Activated CD4-positive, CD25-positive, alpha-beta regulatory T cell (primary cell): ENCODE measurements around the gene INPPL1.
"Not testable (repeated sequence)": the region's sequence is repeated elsewhere in the genome, so short reads cannot be mapped to it uniquely, and the experiment has no call there.

Source experiments
- DNase-seq, 4 experiments: peaks; one replicate each; lab custom pipeline; 2025; lab: John Stamatoyannopoulos, UW

INPPL1 gene

DNA sequence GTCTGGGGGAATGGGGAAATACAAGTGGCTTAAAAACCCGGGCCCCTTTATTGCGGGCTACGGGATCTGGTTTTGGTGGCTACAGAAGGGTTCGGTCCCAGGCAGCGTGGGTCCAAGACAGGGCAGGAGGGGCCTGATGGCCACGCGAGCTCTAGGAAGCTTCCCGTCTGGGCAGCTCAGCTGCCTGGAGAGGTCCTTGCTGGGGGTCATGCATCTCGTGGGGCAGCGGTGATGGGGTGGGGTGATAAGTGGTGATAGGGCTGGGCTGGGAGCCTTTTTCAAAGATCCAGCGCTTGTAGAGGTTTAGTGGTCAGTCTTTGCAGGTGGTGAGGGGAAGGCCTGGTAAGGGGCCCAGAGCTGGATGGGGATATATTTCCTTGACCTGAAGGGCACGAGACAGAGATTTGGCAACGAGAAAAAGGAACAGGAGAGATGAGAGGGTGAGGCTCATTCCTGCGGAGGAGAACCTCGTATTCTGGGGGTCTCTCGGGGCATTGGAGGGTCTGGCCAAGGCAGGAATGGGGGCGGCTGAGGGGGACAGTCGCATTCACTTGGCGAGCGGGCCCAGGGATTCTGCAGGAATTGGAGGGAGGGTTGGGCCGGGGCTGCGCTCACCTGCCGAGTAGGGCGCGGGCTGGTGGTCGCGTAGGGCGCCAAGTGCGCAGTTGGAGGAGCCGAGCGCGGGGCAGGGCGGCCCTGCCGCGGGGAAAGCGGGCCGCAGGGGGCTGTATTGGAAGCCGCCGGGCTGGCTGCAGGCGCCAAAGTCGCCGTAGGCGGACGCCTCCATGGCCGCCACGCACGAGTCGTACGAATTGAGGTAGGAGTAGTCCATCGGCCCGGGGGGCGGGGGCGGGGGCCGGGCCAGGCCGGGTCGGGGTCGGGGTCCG, 18.8 kb downstream of the INPPL1 start:
- DNase-seq, result no peak

DNA sequence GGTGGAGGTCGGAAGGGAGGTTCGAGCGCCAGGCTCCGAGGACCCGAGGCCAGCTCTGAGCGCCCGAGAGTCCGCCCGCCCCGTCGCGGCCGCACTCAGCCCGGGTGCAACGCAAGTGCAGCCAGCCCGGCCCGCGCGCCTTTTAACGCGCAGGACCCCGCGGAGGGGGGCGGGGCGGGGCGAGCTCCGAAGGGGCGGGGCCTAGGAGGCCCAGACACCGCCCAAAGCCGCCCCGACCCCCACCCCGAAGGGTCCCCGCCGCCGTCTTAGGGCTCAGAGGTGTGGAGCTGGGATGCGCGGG, 19.4 kb downstream of the INPPL1 start, which contains the start of gene PHOX2A:
PHOX2A (minus strand) TSS at position 117 of the 301 bp plus-strand sequence. CDS start 172 bp downstream, outside the sequence.
- DNase-seq, result no peak

DNA sequence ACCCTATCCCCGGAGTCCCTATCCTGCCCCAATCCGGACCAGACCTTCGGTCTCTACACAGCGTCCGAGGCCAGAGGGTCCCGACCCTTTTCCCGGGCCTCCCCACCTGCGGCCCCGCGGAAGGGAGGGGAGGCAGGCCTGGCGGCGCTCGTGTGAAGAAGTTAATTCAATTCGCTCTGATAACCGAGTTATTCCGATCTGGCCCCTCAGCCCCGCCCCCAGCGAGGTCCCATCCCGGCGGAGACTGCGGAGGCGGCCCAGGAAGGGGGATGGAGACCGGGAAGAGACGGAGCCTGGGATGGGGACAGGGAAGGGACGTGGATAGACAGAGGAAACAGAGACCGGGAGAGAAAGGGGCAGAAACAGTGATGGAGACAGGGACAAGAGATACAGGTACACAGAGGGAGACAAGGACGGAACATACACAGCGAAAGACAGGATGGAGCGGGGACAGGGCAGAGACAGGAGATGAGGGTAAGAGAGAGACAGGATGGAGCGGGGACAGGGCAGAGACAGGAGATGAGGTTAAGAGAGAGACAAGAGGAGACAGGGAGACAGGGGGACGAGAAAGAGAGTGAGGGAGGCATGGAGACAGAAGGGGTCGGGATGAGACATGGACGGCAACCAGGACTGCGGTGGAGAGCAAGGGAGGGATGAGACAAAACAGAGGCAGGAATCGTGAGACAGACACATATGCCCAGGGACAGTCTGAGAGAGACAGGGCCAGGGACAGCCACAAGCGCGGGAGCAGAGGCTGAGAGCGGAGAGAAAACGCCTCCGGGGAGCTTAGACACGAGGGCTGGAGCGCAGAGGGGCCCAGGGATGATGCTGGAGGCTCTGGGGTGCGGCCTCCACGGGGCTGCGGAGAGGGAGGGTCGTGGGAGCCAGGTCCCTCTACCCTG, 20.0 kb downstream of the INPPL1 start:
- DNase-seq, result no peak

DNA sequence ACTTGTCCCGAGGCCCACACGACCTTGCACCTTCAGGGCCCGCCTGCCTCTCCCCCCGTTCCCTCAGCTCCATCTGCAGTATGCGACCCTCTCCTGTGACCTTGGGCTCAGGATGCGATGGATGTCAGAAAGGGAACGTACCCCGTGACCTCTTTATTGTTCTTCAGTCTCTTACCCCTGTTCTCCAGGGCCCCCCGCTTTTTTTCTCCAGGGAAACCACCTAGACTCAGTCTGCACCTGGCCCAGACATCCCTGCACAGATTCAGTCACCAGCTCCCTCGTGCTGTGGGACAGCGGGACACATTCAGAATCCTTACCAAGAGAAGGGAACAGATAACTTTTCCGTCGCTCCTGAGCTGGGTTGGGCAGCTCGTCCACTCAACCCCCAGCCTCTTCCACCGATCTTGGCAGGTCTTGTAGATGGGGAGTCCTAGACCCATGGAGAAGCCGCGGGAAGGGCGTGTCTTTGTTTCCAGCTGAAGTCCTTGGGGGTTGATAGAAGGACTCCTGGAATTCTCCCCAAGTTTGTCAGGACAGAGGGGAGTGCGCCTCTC, 20.8 kb downstream of the INPPL1 start:
- no peak for DNase-seq

DNA sequence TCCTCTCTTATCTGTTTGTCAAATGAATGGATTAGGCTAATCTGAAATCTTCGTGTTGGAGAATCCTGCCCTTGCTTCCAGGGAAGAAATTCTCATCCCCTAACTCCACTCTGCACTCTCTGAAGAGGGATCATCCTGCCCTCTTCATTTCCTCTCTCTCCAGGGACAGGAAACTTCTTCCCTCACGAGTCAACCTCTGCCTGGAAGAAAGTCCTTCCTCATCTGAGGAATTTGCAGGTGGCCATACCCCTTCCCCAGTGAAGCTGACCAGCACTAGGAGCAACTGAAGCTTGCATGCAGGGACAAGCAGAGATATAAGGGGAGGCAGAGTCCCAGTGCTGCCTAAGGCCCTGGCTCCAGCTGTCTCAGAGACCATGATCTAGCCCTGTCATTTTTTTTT, 23.0 kb downstream of the INPPL1 start:
- DNase-seq, result no peak

DNA sequence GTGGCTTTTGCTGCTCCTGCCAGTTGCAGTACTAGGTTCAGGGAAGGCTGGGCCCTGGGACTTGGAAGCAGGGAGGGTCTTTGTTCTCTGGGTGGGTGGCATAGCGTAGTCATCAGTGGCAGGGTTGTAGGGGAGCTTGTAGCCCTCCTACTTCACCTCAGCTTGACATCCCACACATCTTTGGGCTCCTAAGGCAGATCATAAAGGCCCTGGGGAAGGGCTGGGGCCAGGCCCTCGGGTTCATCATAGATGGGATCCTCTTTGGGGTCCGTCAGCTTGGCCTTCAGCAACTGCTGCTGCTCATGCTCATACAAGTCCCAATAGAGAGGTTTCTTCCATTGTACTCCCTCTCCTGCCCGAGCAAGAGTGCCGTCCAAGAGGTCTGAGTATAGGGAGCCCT, 25.4 kb downstream of the INPPL1 start:
- no peak for DNase-seq

DNA sequence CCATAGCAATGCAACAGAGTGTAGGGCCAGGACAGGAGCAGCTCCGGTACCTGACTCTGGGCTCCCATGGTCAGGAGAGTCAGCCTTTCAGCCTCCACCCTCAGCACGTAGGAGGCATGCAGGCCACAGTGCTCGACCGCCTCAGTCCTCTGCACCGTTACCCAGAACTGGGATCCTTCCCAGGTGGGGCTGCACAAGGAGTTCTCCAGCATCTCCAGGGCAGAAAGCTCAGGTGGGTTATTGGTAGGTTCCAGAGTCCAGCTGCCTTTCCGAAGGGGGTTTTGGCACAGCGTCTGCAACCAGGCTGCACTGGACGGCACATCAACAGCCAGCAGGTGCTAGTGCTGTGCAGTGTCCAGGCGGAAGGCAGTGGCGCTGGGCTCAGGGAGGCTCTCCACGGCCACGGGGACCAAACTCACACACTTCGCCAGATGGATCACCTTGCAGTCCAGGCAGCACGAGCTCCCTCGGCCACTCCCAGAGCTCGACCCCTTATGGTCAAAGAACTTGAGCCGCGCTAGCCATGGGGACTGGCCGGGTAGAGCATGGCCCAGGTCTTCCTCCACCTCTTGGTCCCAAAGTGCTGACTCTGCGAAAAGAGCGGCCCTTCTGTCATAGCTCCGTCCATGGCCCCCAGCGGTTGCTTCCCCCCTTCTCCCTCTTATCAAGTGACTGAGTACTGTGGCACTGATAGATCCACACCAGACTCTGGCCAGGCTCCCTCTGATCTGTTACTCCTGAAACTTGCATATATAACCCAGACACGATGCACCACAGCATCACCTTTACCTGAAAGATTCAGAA, 26.3 kb downstream of the INPPL1 start:
- DNase-seq, result no peak

DNA sequence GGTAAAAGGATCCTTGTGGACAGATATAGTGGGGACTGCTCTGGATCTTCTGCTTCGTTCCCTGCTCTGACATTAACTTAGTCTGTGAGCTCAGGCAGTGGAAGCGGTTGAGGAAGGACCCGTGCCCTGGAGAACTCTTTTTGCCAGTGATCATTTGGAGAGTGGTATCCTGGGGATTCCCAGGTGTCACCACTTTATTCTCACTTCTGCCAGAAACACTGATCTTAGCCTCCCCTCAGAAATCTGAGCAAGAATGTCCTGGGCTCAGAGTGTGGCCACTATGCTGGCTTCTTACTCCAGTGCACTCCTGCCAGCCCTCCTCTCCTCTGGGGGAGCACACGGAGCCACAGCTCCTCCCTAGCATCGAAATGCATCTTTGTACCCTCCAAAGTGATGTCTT, 27.0 kb downstream of the INPPL1 start:
- DNase-seq, result no peak

DNA sequence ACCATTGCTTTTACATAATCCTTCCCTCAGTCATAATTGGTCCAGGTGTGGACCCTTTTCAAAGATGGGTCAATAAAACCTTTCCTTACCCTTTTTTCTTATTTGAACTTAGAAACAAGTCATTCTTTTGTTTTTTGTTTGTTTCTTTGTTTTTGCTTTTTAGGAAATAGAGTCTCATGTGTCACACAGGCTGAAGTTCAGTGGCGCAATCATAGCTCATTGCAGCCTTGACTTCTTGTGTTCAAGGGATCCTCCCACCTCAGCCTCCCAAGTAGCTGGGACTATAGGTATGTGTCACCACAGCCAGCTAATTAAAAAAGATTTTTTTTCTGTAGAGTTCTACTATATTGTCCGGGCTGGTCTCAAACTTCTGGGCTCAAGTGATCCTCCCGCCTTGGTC, 28.8 kb downstream of the INPPL1 start:
- DNase-seq, result no peak

DNA sequence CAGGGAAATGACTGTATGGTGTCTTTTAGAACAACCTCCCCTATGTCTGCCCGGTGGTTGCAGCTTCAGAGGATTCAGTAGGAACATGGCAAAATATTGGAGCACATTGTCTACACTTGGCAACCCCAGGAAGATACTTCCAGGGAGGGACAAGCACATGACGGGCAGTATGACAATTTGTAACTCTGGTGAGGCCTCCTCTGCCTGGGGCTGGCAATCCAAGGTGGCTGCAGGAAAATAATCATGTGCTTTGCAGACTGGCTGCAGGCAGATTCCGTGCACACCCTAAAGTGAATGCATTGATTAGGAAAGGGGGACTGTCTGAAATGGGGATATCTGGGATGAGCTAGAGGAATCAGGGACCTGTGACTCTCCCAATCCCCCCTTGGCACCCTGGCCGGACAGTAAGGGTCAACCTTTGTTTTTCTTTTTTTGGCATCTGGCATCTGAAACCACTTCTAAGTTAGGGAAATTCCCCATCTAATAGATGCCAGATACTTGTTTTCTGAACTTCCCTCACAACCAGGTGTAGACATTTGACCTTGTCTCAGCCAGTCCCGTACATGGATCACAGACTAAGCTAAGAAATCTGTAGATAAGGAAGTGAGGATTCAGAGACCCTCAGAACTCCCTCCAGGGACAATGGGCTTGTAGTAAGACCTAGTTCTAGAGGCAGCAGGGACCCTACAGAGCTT, 29.9 kb downstream of the INPPL1 start:
- DNase-seq, result no peak

DNA sequence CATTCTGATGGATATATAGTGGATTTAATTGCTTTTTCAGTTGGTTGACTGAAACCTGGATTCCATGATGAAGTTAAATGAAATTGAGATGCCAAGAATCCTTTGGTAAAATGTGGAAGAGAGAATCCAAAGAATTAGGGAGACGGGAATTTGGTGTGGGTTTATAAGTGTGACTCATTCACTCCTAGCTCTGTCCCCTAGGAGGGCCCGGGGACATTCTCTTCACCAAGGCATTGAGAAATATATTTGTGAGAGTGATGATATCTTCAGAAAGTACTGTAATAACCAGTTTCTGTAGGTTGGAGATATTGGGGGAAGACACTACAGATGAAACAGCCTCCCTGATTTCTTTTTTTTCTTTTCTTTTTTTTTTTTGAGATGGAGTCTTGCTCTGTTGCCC, 33.0 kb downstream of the INPPL1 start:
- DNase-seq, result no peak

DNA sequence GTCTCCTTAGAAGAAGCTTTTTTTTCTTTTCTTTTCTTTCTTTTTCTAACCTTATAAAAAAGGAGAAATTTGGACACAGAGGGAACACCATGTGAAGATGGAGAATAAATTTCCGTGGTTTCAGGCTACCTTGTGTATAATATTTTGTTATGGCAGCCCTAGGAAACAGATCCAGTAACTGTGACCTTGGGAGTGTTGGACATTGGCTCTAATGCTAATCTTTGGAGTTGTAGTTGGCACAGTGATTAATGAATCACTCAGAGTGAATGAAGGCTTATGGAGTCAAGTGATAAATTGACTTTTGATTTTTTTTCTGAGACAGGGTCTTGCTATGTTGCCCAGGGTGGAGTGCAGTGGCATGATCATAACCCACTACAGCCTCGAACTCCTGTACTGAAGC, 34.9 kb downstream of the INPPL1 start:
- no peak for DNase-seq

DNA sequence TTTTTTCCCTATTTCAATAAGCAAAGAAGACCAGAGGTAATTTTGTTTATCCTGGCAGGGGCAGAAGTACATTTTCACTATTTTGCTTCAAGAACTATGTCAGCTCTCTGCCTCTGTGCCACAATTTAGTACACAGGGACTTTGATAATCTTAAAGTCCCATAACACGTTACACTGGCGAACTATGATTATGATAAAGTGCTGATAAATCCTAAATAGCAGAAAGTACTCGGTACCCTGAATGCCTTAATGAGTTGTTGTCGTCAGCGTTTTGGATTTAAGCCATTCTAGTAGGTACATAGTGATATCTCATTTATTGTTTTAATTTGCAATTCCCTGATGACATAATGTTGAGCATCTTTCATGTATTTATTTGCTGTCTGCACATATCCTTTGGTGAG, 36.0 kb downstream of the INPPL1 start:
- no peak for DNase-seq

DNA sequence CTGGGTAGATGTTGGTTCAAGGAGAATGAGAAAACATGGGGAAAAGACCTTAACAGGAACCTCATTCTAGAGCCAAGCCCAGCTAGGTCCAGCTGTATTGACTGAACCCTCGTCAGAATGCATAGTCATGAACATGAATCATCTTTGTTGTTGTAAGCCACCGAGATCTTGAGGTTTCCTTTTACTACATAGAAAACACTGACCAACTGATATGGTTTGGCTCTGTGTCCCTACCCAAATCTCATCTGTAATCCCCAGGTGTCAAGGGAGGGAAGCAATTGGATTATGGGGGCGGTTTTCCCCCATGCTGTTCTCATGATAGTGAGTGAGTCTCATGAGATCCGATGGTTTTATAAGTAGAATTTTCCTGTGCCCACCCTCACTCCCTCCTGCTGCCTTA, 38.8 kb downstream of the INPPL1 start:
- no peak for DNase-seq

DNA sequence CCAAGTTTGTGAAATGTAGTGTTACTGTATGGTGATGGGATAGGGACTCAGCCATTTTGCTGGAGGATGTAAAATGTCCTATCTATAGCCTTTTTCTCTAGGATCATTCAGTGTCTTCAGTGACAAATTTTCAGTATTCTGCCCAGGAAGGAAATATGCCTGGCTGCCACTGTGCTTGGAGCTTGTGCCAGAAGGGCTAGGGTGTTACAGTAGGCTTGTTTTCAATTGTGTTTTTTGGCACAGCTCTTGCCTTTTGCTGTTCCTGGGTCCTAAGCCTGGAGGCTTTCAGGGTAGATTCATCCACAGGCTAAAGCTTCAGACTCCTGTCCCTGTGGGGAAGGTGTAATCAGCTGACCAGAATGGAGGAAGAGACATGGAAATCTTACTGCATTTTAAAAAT, 41.4 kb downstream of the INPPL1 start:
- no peak for DNase-seq

DNA sequence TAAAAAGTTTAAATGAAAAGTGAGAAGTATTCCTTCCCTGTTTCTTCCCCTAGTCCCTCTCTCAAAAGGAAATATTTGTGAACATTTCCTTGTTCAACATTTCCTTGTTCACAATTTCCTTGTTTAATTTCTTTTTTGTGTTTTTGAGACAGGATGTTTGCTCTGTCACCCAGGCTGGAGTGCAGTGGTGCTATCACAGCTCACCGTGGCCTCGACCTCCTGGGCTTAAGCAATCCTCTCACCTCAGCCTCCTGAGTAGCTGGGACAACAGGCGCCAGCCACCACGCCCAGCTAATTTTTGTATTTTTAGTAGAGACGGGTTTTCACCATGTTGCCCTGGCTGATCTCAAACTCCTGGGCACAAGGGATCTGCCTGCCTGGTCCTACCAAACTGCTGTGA, 42.4 kb downstream of the INPPL1 start:
- not testable (repeated sequence) for DNase-seq

DNA sequence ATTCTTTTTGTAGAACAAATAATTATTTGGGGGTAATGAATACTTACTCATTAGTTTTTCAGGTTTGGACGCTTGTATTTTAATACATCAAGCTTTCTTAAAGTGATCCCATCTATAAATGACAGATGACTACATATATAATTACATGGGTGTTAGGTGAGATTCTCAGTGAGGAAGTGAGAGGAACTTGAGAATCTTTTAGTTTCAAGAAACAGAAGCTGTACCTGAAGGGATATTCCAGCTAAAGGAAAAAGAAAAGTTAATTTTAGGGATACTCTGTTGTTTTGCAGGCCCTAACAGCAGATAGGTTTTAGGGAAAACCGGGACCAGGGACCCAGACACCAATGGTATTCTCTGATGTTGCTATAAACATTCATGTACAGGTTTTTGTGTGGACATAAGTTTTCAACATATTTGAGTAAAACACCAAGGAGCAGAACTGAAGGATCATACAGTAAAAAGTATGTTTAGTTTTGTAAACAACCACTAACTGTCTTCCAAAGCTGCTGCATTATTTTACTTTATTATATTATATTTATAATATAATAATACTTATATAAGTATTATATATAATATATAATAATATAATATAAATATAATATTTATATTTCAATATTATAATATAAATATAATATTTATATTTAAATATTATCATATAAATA, 43.5 kb downstream of the INPPL1 start:
- no peak for DNase-seq

DNA sequence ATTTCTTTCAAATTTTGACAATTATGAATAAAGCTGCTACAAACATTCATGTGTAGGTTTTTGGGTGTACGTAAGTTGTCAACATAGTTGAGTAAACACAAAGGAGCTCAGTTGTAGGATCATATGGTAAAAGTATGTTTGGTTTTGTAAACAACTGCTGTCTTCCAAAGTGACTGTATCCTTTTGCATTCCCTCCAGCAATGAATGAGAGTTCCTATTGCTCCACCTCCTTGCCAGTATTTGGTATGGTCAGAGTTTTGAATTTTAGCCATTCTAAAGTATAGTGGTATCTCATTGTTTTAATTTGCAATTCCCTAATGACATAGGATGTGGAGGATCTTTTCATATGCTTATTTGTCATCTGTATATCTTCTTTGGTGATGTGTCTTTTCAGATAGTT, 47.4 kb downstream of the INPPL1 start:
- no peak for DNase-seq

DNA sequence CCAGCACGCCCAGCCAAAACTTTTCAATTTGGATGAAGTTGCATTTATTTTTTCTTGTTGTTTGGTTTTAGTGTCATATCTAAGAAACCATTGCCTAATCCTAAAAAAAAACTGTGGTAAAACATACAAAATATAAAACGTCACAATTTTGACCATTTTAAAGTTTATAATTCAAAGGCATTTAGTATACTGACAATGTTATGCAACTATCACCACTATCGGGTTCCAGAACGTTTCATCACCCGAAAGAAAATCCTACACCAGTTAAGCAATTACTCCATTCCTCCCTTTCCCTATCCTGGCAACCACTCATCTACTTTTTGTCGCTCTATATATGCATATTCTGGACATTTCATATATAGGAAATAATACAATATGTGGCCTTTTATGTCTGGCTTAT, 49.9 kb downstream of the INPPL1 start:
- DNase-seq, result no peak

DNA sequence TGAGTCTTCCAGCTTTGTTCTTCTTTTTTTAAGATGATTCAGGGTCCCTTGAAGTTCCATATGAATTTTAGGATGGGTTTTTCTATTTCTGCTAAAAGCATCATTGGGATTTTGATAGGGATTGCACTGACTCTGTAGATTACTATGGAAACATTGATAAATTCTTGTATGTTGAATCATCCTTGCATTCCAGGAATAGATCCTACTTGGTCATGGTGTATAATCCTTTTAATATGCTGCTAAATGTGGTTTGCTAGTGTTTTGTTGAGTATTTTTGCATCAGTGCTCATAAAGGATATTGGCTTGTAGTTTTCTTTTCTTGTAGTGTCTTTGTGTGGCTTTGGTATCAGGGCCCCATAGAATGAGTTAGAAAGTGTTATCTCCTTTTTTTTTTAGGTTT, 54.3 kb downstream of the INPPL1 start:
- DNase-seq, result no peak

DNA sequence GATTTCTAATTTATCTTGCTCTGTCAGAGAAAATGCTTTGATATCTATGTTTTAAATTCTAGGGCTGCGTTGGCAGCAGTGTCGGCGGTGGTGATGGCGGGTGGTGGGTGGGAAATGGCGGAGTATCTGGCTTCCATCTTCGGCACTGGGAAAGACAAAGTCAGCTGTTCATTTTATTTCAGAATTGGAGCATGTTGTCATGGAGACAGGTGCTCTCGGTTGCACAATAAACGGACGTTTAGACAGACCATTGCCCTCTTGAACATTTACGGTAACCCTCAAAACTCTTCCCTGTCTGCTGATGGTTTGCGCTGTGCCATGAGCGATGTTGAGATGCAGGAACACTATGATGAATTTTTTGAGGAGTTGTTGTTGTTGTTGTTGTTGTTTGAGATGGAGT, 55.5 kb downstream of the INPPL1 start:
- no peak for DNase-seq
